ENCODE results near the gene TOMM34.

DNA sequence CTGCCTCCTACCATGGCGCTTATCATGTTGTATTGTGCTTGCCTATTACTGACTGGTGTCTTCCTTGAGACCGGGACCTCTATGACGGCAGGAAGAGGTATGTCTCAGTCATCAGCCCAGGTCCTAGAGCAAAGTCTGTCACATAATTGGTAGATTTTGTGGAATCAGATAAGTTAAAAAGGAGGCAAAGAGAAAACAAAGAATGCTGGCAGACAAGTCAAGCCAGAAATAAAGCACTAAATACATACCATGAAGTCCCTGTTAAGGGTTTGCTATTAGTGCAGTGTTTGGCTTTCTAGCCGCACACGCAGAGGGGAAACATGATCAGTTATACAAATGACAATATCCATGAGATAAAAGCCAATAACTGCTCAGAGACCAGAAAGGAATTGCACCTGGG, 6.0 kb downstream of the TOMM34 start:
- TF ChIP-seq, protein P1, sequence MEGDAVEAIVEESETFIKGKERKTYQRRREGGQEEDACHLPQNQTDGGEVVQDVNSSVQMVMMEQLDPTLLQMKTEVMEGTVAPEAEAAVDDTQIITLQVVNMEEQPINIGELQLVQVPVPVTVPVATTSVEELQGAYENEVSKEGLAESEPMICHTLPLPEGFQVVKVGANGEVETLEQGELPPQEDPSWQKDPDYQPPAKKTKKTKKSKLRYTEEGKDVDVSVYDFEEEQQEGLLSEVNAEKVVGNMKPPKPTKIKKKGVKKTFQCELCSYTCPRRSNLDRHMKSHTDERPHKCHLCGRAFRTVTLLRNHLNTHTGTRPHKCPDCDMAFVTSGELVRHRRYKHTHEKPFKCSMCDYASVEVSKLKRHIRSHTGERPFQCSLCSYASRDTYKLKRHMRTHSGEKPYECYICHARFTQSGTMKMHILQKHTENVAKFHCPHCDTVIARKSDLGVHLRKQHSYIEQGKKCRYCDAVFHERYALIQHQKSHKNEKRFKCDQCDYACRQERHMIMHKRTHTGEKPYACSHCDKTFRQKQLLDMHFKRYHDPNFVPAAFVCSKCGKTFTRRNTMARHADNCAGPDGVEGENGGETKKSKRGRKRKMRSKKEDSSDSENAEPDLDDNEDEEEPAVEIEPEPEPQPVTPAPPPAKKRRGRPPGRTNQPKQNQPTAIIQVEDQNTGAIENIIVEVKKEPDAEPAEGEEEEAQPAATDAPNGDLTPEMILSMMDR (IDR thresholded peaks at IDR 0.05; ENCODE audit: poor library complexity): no peak
- no peak for TF ChIP-seq EZH2 (IDR thresholded peaks at IDR 0.05; ENCODE audit: borderline replicate concordance)
- TF ChIP-seq EZH2phosphoT487 (IDR thresholded peaks at IDR 0.05; ENCODE audit: low read depth, severe bottlenecking, unreplicated experiment): no peak
